Superior temporal gyrus (tissue), 1 donor: ENCODE results near the gene KCTD3.

Experiments used
- DNase-seq: peaks from one replicate; pipeline ENCODE4 v3.0.0-alpha.2; 2016; ENCODE audit errors: extremely low spot score

The KCTD3 gene

GRCh38 chr1:215657047-215657446 is 89.9 kb downstream of the KCTD3 start:
- DNase-seq: no peak

GRCh38 chr1:215660259-215660658 is 93.2 kb downstream of the KCTD3 start:
- no peak for DNase-seq

DNA sequence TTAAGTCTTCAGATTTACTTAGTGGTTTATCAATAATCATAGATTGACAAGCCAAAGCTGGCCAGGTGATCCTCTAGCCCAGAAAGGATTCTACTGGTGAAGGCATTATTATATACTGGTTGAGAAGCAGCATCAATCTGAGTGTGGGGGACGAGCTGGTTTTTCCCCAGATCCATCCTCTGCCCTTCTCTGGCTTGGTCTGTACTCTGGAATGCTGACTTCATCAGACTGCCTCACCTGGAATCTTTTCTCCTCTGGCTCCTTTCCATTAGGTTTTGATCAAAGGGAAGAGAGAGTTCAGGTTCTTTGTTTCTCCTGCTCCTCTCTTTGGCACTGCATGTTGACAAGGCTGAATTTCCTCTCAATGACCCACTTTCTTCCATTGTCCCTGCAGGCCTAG is 93.9 kb downstream of the KCTD3 start:
- DNase-seq: no peak

GRCh38 chr1:215665215-215665614 is 98.1 kb downstream of the KCTD3 start:
- no peak for DNase-seq

GRCh38 chr1:215667761-215668160 is 100.7 kb downstream of the KCTD3 start:
- peak; percentile 29 for DNase-seq

DNA sequence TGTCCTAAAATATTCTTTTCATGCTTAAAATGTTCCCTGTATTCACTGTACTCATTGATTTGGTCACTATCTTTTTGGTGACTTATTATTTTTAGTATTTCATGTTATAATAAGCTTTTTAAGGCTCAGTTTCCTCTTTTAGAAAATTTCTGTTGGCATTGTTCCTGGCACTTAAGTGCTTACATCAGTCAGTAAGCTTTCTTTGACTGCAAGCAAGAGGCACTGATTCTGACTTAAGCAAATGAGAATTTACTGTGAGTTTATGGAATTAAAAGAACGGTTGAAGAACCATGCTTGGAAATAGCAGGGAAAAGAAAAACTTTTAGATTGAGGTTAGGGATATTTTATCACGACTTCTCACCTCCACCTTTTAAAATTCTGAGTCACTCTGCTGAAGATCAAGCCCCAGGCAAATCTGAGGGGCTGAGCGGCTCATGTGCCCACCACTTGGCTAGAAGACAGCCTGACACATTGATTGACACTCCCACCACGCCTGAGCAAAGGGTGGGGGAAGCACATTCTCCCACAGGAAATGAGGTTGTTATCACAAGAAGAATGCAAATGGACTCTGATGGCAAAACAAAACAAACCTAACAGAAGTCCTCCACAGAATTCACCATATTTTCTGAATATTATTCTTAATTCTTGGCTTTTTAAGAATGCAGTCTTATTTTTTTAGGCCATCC is 102.8 kb downstream of the KCTD3 start:
- DNase-seq: no peak
